MM.1S (cell line): ENCODE results near the gene DNAH7.

Source experiments
- DNase-seq: peaks from one replicate; pipeline ENCODE4 v3.0.0-alpha.2; 2015
- H2AFZ ChIP-seq: fragments of 300-600 bp; sonication (generic); 2 replicates; pipeline ENCODE4 v1.6.0; 2016; ENCODE audit warnings: antibody characterized with exemption, low read length
- H3F3A ChIP-seq: fragments of 300-600 bp; sonication (generic); 2 replicates; pipeline ENCODE4 v1.6.1; 2016; ENCODE audit warnings: mild to moderate bottlenecking, antibody characterized with exemption, low read length, moderate library complexity, mixed read lengths; ENCODE audit not compliant: insufficient read depth
- H3K27ac ChIP-seq: fragments of 300-600 bp; sonication (generic); 2 replicates; pipeline ENCODE4 v1.5.1; 2016; ENCODE audit warnings: mild to moderate bottlenecking, low read length
- H3K27me3 ChIP-seq: fragments of 300-600 bp; sonication (generic); replicated peaks from 2 replicates; pipeline ENCODE4 v1.6.0; 2016; ENCODE audit warnings: low read length; ENCODE audit not compliant: insufficient read depth
- H3K36me3 ChIP-seq: fragments of 300-600 bp; sonication (generic); replicated peaks from 2 replicates; pipeline ENCODE4 v1.6.1; 2016; ENCODE audit warnings: mild to moderate bottlenecking, low read length, mixed read lengths; ENCODE audit not compliant: insufficient read depth
- H3K4me1 ChIP-seq: fragments of 300-600 bp; sonication (generic); 2 replicates; pipeline ENCODE4 v1.6.1; 2016; ENCODE audit warnings: low read length, mixed read lengths
- H3K4me2 ChIP-seq: fragments of 300-600 bp; sonication (generic); 2 replicates; pipeline ENCODE4 v1.6.0; 2016; ENCODE audit warnings: low read depth, low read length
- H3K4me3 ChIP-seq: fragments of 300-600 bp; sonication (generic); 2 replicates; pipeline ENCODE4 v1.5.1; 2016; ENCODE audit warnings: low read length, mixed read lengths
- H3K79me2 ChIP-seq: fragments of 300-600 bp; sonication (generic); 2 replicates; pipeline ENCODE4 v1.6.1; 2016; ENCODE audit warnings: mixed run types, low read length, mixed read lengths
- H3K9ac ChIP-seq: fragments of 300-600 bp; sonication (generic); 2 replicates; pipeline ENCODE4 v1.6.1; 2016; ENCODE audit warnings: low read length, mixed read lengths
- H3K9me2 ChIP-seq: fragments of 300-600 bp; sonication (generic); replicated peaks from 2 replicates; pipeline ENCODE4 v1.6.1; 2016; ENCODE audit warnings: mild to moderate bottlenecking, low read length, mixed read lengths; ENCODE audit not compliant: insufficient read depth
- H3K9me3 ChIP-seq: fragments of 300-600 bp; sonication (generic); replicated peaks from 2 replicates; pipeline ENCODE4 v1.6.1; 2016; ENCODE audit warnings: mild to moderate bottlenecking, low read length, mixed read lengths; ENCODE audit not compliant: insufficient read depth
- H4K20me1 ChIP-seq: fragments of 300-600 bp; sonication (generic); 2 replicates; pipeline ENCODE4 v1.6.1; 2016; ENCODE audit warnings: mild to moderate bottlenecking, low read length, moderate library complexity, mixed read lengths; ENCODE audit not compliant: insufficient read depth
- EZH2 ChIP-seq: fragments of 300-600 bp; sonication (generic); optimal IDR thresholded peaks from 2 replicates; pipeline ENCODE3; 2017; ENCODE audit warnings: low read depth, mild to moderate bottlenecking, antibody characterized with exemption, low read length, mixed read lengths
- EZH2phosphoT487 ChIP-seq: fragments of 300-600 bp; sonication (generic); IDR thresholded peaks from 2 replicates; pipeline ENCODE4 v1.6.1; 2018; ENCODE audit warnings: antibody characterized with exemption, low read length
- TF ChIP-seq, protein P1 (sequence below): fragments of 300-600 bp; sonication (generic); IDR thresholded peaks from 2 replicates; pipeline ENCODE4 v1.5.1; 2016; ENCODE audit warnings: antibody characterized with exemption, low read length, mixed read lengths

The DNAH7 gene

GRCh38 chr2:196068271-196069209, at the start of gene DNAH7:
Gene DNAH7 (minus strand): TSS chr2:196068837. CDS start chr2:196068711, 126 bp downstream.
- peak within 1 kb of the TSS; percentile 69 for H2AFZ ChIP-seq
- no peaks in the 10 kb centered on the region for H3K9me3 ChIP-seq
- no peaks in the 10 kb centered on the region for H3K79me2 ChIP-seq
- peak within 1 kb of the TSS; percentile 90 for H3K9ac ChIP-seq
- H4K20me1 ChIP-seq = no peaks in the 10 kb centered on the region
- H3K36me3 ChIP-seq = no peaks in the 10 kb centered on the region
- TF ChIP-seq, protein P1, sequence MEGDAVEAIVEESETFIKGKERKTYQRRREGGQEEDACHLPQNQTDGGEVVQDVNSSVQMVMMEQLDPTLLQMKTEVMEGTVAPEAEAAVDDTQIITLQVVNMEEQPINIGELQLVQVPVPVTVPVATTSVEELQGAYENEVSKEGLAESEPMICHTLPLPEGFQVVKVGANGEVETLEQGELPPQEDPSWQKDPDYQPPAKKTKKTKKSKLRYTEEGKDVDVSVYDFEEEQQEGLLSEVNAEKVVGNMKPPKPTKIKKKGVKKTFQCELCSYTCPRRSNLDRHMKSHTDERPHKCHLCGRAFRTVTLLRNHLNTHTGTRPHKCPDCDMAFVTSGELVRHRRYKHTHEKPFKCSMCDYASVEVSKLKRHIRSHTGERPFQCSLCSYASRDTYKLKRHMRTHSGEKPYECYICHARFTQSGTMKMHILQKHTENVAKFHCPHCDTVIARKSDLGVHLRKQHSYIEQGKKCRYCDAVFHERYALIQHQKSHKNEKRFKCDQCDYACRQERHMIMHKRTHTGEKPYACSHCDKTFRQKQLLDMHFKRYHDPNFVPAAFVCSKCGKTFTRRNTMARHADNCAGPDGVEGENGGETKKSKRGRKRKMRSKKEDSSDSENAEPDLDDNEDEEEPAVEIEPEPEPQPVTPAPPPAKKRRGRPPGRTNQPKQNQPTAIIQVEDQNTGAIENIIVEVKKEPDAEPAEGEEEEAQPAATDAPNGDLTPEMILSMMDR = peak; percentile 98
- TF ChIP-seq EZH2phosphoT487 = no peak
- H3K9me2 ChIP-seq = no peaks in the 10 kb centered on the region
- no peaks in the 10 kb centered on the region for H3K27me3 ChIP-seq
- H3K4me2 ChIP-seq = peak within 1 kb of the TSS; percentile 73
- peak within 1 kb of the TSS; percentile 92 for H3K27ac ChIP-seq
- peaks cover 7% of the 10 kb centered on the region; the same call in 1 of the 2 replicates for H3F3A ChIP-seq
- peak; percentile 89 for DNase-seq
- H3K4me1 ChIP-seq = peaks cover 7% of the 10 kb centered on the region
- H3K4me3 ChIP-seq = peak within 1 kb of the TSS; percentile 72

DNA sequence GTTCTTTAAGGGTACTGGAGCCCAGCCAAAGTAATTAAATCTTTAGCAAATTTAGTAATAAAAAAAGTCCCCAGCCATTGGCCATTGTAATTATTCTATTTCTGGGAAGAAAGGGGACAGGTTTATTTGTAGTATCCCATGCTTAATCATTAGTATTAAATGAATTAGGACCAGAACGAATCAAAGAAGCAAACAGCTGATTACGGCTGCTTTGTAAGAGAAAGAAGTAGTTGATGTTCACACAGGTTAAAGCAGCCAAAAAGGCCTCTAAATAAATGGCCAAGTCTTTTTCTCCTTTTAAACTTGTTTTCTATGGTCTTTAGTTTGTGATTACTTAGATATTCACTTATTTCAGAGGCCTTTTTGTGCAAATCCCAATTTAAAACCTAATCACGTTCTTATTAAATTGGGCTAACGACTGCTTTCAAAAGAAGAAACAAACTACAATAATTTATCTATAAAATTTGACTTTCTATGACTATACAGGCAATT, 48.6 kb upstream of the DNAH7 start:
- Histone ChIP-seq H3K27ac (no peak overlapping the region), H3K4me2 (no peak overlapping the region), H4K20me1 (no peaks in the 10 kb centered on the region), H3K9ac (no peak overlapping the region), H3F3A (no peaks in the 10 kb centered on the region), H3K9me2 (no peaks in the 10 kb centered on the region), H3K79me2 (no peaks in the 10 kb centered on the region), H3K9me3 (no peaks in the 10 kb centered on the region), H2AFZ (no peak overlapping the region), H3K4me3 (no peak overlapping the region), H3K36me3 (no peaks in the 10 kb centered on the region), H3K4me1 (no peaks in the 10 kb centered on the region), H3K27me3 (no peaks in the 10 kb centered on the region)
- DNase-seq = no peak
- TF ChIP-seq EZH2 (no peak), EZH2phosphoT487 (no peak)
- TF ChIP-seq, protein P1 = no peak

DNA sequence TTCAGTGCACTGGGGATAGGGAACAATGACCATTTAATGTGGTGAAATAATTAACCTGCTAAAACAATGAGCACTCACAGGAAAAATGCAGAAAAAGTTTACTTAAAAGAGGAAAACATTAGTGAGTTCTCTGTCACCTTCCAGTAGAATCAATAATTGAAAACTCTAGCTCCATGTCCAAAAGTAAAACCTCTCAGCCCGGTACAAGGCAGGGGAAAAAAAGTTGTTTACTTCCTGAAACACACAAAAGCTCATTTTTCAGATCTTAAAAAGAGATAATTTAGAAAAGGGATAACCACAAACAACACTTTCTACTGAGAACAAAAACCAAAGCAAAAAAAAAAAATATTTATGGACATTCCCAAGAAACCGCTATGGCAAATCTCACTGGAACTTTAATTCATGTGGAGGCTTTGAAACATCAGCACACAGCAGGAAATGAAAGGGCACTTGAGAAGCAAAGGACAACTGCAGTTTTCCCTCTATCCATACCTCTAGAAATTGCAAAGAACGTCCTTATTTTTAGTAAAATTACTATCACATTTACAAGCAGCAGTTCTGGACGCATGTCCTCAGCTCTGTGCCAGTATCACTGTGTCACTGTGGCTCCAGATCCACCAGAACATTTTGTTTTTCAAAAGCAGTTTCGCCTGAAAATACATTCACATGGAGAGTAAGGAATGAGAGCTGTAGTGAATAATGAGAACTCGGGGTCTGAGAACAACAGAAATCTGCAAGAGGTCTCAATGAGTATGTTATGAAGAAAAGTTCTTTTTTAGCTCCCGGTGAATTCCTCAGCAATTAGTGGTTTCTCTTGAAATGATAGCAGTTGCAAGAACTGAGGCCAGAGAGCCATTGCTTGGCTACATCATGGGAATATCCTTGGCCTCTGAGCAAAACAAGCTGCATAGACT, 44.7 kb upstream of the DNAH7 start:
- Histone ChIP-seq H3K9me3 (no peaks in the 10 kb centered on the region), H4K20me1 (no peaks in the 10 kb centered on the region), H3K4me1 (no peaks in the 10 kb centered on the region), H3K9me2 (no peaks in the 10 kb centered on the region), H2AFZ (no peak overlapping the region), H3K36me3 (no peaks in the 10 kb centered on the region), H3K9ac (no peak overlapping the region), H3K4me2 (0 out of 2 replicates have a peak overlapping the region, but pooled peaks have one; percentile 10), H3F3A (no peaks in the 10 kb centered on the region), H3K27me3 (no peaks in the 10 kb centered on the region), H3K79me2 (no peaks in the 10 kb centered on the region), H3K4me3 (no peak overlapping the region), H3K27ac (no peak overlapping the region)
- DNase-seq = no peak
- TF ChIP-seq EZH2phosphoT487 = no peak
- TF ChIP-seq, protein P1 = no peak
- TF ChIP-seq EZH2 = no peak
